ENCODE results near the gene SPATA4. TPM values are rescaled to one million over a fixed set of nuclear protein-coding genes. Genes with fewer than 3 reads are reported as not detected.

The SPATA4 gene
- total and polyA plus RNA-seq, 10 of the 15 experiments (the other 5 are each of a cell fraction or from before 2014, with no cell fraction given), result not detected

GRCh38 chr4:176150704-176151103 is 44.7 kb downstream of the SPATA4 start (continued):
- TF ChIP-seq PRDM15 (CRISPR knock-in tag; IDR thresholded peaks at IDR 0.05), result no peak
- no peak for TF ChIP-seq RAD51 (IDR thresholded peaks at IDR 0.05)
- no peak for TF ChIP-seq JUND (IDR thresholded peaks at IDR 0.05; ENCODE audit: low read depth, low read length)
- no peak for TF ChIP-seq MAX (IDR thresholded peaks at IDR 0.05; ENCODE audit: low read depth, low read length)
- no peak for TF ChIP-seq ZNF207 (IDR thresholded peaks at IDR 0.05; ENCODE audit: borderline replicate concordance)
- TF ChIP-seq ZNF217 (IDR thresholded peaks at IDR 0.05), result no peak

- Histone ChIP-seq H3K4me2 (ENCODE audit: control insufficient read depth, insufficient read depth) (no peak overlapping the region), H3K9ac (ENCODE audit: control insufficient read depth, insufficient read depth, low read length) (no peak overlapping the region), H3K27me3 (replicated peaks in 1 of 2; ENCODE audit: control insufficient read depth in 2 of 2, insufficient read depth in 2 of 2, low read length in 1 of 2) (no peaks in the 10 kb centered on the region), H3K9me3 (replicated peaks; ENCODE audit: control insufficient read depth, insufficient read depth, low read length) (no peaks in the 10 kb centered on the region), H3K27ac (ENCODE audit: control insufficient read depth, insufficient read depth) (no peak overlapping the region), H3K36me3 (ENCODE audit: control insufficient read depth in 2 of 2, insufficient read depth in 2 of 2, low read length in 1 of 2) (no peaks in the 10 kb centered on the region), H4K20me1 (ENCODE audit: control insufficient read depth, insufficient read depth) (no peaks in the 10 kb centered on the region), H3K4me1 (ENCODE audit: control insufficient read depth, insufficient read depth, low read length) (no peaks in the 10 kb centered on the region), H2AFZ (ENCODE audit: control insufficient read depth, low read depth, low read length) (no peak overlapping the region), H3K4me3 (no peak overlapping the region), H3K79me2 (ENCODE audit: control insufficient read depth, insufficient read depth, low read length) (no peaks in the 10 kb centered on the region)
- DNase-seq (ENCODE audit: low read depth, low spot score), result no peak
- RAD21 ChIA-PET (ENCODE audit: unreplicated experiment), result interaction anchor here (1.6 kb wide), 1 partner anchor 190 kb away, joined by 13 read pairs; no protein-coding TSS in a partner anchor
- SMC1A ChIA-PET (ENCODE audit: uncharacterized antibody, unreplicated experiment), result interaction anchor here (0.8 to 1.6 kb wide), 3 partner anchors 10 to 191 kb away, joined by 3 to 4 read pairs (median 4); no protein-coding TSS in a partner anchor
- ATAC-seq, result no peak
- POLR2A ChIA-PET, result no interaction called here
- in situ Hi-C loops (cut with MboI), result no loop called here
- CTCF ChIA-PET, result interaction anchor here (0.6 to 2.7 kb wide), 8 partner anchors 8 to 192 kb away, joined by 3 to 18 read pairs (median 4); partner anchors contain the start of gene SPATA4
- intact Hi-C loops (cut with micrococcal nuclease; ENCODE audit: unreplicated experiment), result loop anchor here (1.0 to 5.0 kb wide), 3 partner anchors 127 to 191 kb away; no protein-coding TSS in a partner anchor
- no TSS peak for BruUV-seq (replicated peaks)
- FAIRE-seq, result no peak
- TF ChIP-seq CTCF (IDR thresholded peaks at IDR 0.05 in 2 of 3, conservative IDR thresholded peaks at IDR 0.05 in 1 of 3; ENCODE audit: control insufficient read depth in 2 of 3, extremely low read depth in 1 of 3, insufficient read depth in 1 of 3, low read depth in 3 of 3, low read length in 3 of 3) (peak in 1 of 3 experiments; percentile 30; a peak in 1 of 6 replicates), PAX8 (IDR thresholded peaks at IDR 0.05) (no peak), SIN3A (IDR thresholded peaks at IDR 0.05; ENCODE audit: low read depth, low read length) (no peak), NBN (IDR thresholded peaks at IDR 0.05) (no peak), CREM (IDR thresholded peaks at IDR 0.05; ENCODE audit: low read depth) (no peak), RAD21 (IDR thresholded peaks at IDR 0.05; ENCODE audit: insufficient read depth, low read depth, low read length) (peak; percentile 56), POLR2AphosphoS5 (IDR thresholded peaks at IDR 0.05; ENCODE audit: low read length) (no peak), EED (IDR thresholded peaks at IDR 0.05; ENCODE audit: low read depth) (no peak), ZNF687 (IDR thresholded peaks at IDR 0.05) (no peak)
Measured at GRCh38 chr4:176150356-176150682, 45.1 kb downstream of the SPATA4 start.
